ENCODE results near the gene SCYL1.

Gene SCYL1

GRCh38 chr11:65524741-65525545, at the start of gene SCYL1:
Gene SCYL1, plus strand, starts transcription at chr11:65525083. Its CDS starts 71 bp downstream, at chr11:65525154.
- in situ Hi-C loops (cut with MboI; ENCODE audit: low sequenced_read_pairs), result no loop called here

- in situ Hi-C loops (cut with MboI; ENCODE audit: low sequenced_read_pairs), result no loop called here
Measured at GRCh38 chr11:65476632-65477148, 48.2 kb upstream of the SCYL1 start.

GRCh38 chr11:65477149-65477965, 47.5 kb upstream of the SCYL1 start:
- in situ Hi-C loops (cut with MboI; ENCODE audit: low sequenced_read_pairs), result no loop called here

- in situ Hi-C loops (cut with MboI; ENCODE audit: low sequenced_read_pairs), result no loop called here
Measured at GRCh38 chr11:65478388-65479183, 46.3 kb upstream of the SCYL1 start.

GRCh38 chr11:65479184-65480145, 45.4 kb upstream of the SCYL1 start:
- in situ Hi-C loops (cut with MboI; ENCODE audit: low sequenced_read_pairs), result no loop called here

- in situ Hi-C loops (cut with MboI; ENCODE audit: low sequenced_read_pairs), result no loop called here
Measured at GRCh38 chr11:65482306-65482850, 42.5 kb upstream of the SCYL1 start.

- in situ Hi-C loops (cut with MboI; ENCODE audit: low sequenced_read_pairs), result no loop called here
Measured at GRCh38 chr11:65485920-65486219, 39.0 kb upstream of the SCYL1 start.

GRCh38 chr11:65486570-65487466, 38.1 kb upstream of the SCYL1 start:
- in situ Hi-C loops (cut with MboI; ENCODE audit: low sequenced_read_pairs), result no loop called here

GRCh38 chr11:65487467-65488272, 37.2 kb upstream of the SCYL1 start:
- in situ Hi-C loops (cut with MboI; ENCODE audit: low sequenced_read_pairs), result no loop called here

GRCh38 chr11:65488273-65489034, 36.4 kb upstream of the SCYL1 start:
- in situ Hi-C loops (cut with MboI; ENCODE audit: low sequenced_read_pairs), result no loop called here

GRCh38 chr11:65489035-65489705, 35.7 kb upstream of the SCYL1 start:
- in situ Hi-C loops (cut with MboI; ENCODE audit: low sequenced_read_pairs), result no loop called here

- in situ Hi-C loops (cut with MboI; ENCODE audit: low sequenced_read_pairs), result no loop called here
Measured at GRCh38 chr11:65489706-65490320, 35.1 kb upstream of the SCYL1 start.

GRCh38 chr11:65491163-65491465, 33.8 kb upstream of the SCYL1 start:
- in situ Hi-C loops (cut with MboI; ENCODE audit: low sequenced_read_pairs), result no loop called here

- in situ Hi-C loops (cut with MboI; ENCODE audit: low sequenced_read_pairs), result no loop called here
Measured at GRCh38 chr11:65491614-65492386, 33.1 kb upstream of the SCYL1 start.

- in situ Hi-C loops (cut with MboI; ENCODE audit: low sequenced_read_pairs), result no loop called here
Measured at GRCh38 chr11:65492387-65492636, 32.6 kb upstream of the SCYL1 start.
